Measurements from ENCODE around the gene NOX3. TPM values are rescaled to one million over a fixed set of nuclear protein-coding genes. Genes with fewer than 3 reads are reported as not detected.

The NOX3 gene
- total and polyA plus RNA-seq, 8 donors, result not detected

DNA sequence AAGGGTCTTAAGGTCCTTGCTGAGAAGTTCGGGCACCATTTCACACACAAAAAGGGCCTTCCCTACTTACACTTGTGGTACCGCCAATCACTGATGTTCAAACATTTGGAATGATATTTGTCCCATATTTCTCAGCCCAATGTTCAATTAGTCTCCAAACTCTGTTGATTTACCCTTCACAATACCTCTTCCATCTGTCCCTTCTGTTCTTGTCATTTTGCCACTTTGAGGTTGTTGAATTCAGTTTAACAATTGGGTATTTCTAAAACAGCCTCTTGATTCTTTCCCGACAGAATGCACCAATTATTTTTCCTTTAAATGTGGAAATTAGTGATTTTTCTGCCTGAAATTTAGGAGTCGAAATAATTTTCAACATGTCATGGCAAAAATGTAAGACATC, 46.2 kb downstream of the NOX3 start:
- intact Hi-C loops (cut with DNase I), result no loop called here
- Histone ChIP-seq H3K9me3 (no peaks in the 10 kb centered on the region), H3K27me3 (no peaks in the 10 kb centered on the region), H3K4me3 (no peak overlapping the region), H3K36me3 (no peaks in the 10 kb centered on the region), H3K4me1 (no peaks in the 10 kb centered on the region), H3K27ac (no peak overlapping the region)
- ATAC-seq (no peak), DNase-seq (no peak), FAIRE-seq (no peak)
- whole genome bisulfite sequencing, 2 donors, result 79% methylated on average over 4 of the region's 4 CpGs
- TF ChIP-seq, protein P1, sequence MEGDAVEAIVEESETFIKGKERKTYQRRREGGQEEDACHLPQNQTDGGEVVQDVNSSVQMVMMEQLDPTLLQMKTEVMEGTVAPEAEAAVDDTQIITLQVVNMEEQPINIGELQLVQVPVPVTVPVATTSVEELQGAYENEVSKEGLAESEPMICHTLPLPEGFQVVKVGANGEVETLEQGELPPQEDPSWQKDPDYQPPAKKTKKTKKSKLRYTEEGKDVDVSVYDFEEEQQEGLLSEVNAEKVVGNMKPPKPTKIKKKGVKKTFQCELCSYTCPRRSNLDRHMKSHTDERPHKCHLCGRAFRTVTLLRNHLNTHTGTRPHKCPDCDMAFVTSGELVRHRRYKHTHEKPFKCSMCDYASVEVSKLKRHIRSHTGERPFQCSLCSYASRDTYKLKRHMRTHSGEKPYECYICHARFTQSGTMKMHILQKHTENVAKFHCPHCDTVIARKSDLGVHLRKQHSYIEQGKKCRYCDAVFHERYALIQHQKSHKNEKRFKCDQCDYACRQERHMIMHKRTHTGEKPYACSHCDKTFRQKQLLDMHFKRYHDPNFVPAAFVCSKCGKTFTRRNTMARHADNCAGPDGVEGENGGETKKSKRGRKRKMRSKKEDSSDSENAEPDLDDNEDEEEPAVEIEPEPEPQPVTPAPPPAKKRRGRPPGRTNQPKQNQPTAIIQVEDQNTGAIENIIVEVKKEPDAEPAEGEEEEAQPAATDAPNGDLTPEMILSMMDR (IDR thresholded peaks at IDR 0.05), result no peak

DNA sequence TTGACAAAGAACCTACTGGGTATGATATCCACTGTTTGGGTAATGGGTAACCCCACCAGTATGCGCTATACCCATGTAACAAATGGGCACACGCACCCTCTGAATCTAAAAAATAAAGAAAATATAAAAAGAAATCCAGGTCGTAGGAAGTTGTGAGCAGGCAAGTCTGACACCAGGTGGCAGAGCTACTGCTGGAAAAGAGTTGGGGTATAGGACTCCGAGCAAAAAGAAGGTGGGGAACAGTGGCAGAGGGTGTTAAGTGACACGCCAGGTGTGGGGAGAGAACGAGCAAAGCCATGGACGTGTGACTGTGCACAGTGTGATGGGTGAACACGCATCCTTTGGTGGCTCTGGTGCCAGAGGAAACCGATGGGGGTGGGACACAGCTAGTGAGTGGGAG, 46.7 kb downstream of the NOX3 start:
- no peaks in the 10 kb centered on the region for H3K36me3 ChIP-seq
- ATAC-seq (no peak), FAIRE-seq (no peak), DNase-seq (no peak)
- TF ChIP-seq, protein P1 (IDR thresholded peaks at IDR 0.05), result no peak
- intact Hi-C loops (cut with DNase I), result no loop called here
- H3K27me3 ChIP-seq, result no peaks in the 10 kb centered on the region
- 81 to 88% methylated on average over 9 of the region's 9 CpGs for WGBS, 2 donors
- H3K4me3 ChIP-seq, result no peak overlapping the region
- H3K27ac ChIP-seq, result no peak overlapping the region
- H3K9me3 ChIP-seq, result no peaks in the 10 kb centered on the region
- H3K4me1 ChIP-seq, result no peaks in the 10 kb centered on the region

DNA sequence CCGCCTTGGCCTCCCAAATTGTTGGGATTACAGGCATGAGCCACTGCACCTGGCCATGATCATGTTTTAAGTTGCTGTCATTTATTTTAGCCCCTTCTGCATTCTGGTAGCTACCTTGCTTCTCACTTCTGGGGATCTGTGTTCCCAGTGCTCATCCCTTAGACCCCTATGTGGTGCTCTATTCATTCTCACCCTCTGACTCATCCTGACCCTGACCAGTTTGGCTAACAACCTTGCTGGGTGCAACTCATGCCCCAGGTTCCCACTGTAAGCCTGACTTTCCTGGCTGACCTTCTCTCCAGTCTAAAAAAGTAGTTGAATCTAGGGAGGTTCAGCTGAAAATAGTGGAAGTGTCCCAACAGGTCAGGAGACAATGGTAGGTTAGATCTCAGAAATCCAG, 47.4 kb downstream of the NOX3 start:
- Histone ChIP-seq H3K36me3 (no peaks in the 10 kb centered on the region), H3K9me3 (no peaks in the 10 kb centered on the region), H3K27me3 (no peaks in the 10 kb centered on the region), H3K4me1 (no peaks in the 10 kb centered on the region), H3K27ac (no peak overlapping the region), H3K4me3 (no peak overlapping the region)
- ATAC-seq (no peak), FAIRE-seq (no peak), DNase-seq (no peak)
- intact Hi-C loops (cut with DNase I), result no loop called here
- TF ChIP-seq, protein P1 (IDR thresholded peaks at IDR 0.05), result no peak
- WGBS, 2 donors, result 72 to 92% methylated on average over 1 of the region's 1 CpG

DNA sequence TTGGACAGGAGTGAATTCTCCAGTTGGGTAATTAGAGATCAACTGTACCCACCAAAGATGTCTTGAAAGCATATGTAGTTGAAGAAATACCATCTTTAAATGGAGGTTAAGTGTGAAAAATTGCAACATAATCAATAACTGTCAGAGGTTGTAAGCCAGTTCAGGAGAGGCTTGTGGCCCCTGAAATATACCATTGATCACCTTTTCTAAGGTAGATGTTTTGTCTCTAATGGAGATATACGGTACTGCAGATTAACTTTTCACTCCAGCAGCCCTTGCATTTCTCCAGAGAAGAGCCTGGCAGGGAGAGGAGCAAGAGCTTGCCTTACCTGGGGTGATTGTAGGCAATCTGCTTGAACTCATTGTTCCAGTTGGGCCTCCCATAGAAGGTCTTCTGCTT, 48.8 kb downstream of the NOX3 start:
- Histone ChIP-seq H3K36me3 (no peaks in the 10 kb centered on the region), H3K9me3 (no peaks in the 10 kb centered on the region), H3K4me1 (no peaks in the 10 kb centered on the region), H3K4me3 (no peak overlapping the region), H3K27ac (no peak overlapping the region), H3K27me3 (no peaks in the 10 kb centered on the region)
- ATAC-seq, result no peak
- DNase-seq, result no peak
- intact Hi-C loops (cut with DNase I), result no loop called here
- WGBS, 2 donors, result 58 to 75% methylated on average over 1 of the region's 1 CpG
- TF ChIP-seq, protein P1 (IDR thresholded peaks at IDR 0.05), result no peak
- FAIRE-seq, result no peak

DNA sequence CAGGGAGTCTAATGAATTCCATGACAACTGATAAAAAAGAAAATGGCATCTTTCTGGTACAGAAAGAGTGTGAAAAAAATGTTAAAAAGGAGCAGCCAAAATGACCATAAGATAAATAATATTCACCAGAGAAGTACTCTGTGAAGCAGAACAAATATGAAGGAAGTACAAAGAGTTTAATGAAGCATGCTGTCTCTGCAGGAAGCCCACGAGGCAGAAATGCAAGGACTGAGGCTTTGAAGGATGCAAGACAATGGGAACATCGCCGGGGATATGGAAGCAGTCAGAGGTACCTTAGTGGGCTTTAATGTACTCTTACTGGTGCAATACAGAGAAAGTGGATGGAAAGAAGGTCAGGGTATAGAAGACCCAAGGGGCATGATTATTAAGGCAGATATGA, 50.7 kb downstream of the NOX3 start:
- intact Hi-C loops (cut with DNase I), result no loop called here
- Histone ChIP-seq H3K36me3 (no peaks in the 10 kb centered on the region), H3K4me3 (no peak overlapping the region), H3K9me3 (no peaks in the 10 kb centered on the region), H3K27me3 (no peaks in the 10 kb centered on the region), H3K4me1 (no peaks in the 10 kb centered on the region), H3K27ac (no peak overlapping the region)
- ATAC-seq, result no peak
- TF ChIP-seq, protein P1 (IDR thresholded peaks at IDR 0.05), result no peak
- 63 to 77% methylated on average over 3 of the region's 3 CpGs for WGBS, 2 donors
- DNase-seq, result no peak
- FAIRE-seq, result no peak

All from pancreas (tissue), 10 donors.